VCaP (cell line): ENCODE measurements around the gene IDI2.

Source experiments
- H3K27ac ChIP-seq: fragments of 450-650 bp; 2 replicates; pipeline ENCODE4 v1.5.1; 2017
- CTCF ChIP-seq: fragments of 450-650 bp; conservative IDR thresholded peaks from 2 replicates; pipeline ENCODE4 v1.5.1; 2017; ENCODE audit warnings: mild to moderate bottlenecking, moderate library complexity

The IDI2 gene

GRCh38 chr10:978826-979421, 46.7 kb downstream of the IDI2 start:
- no peak for TF ChIP-seq CTCF
- H3K27ac ChIP-seq: no peak overlapping the region

GRCh38 chr10:976316-976715, 49.3 kb downstream of the IDI2 start:
- no peak overlapping the region for H3K27ac ChIP-seq
- no peak for TF ChIP-seq CTCF

- TF ChIP-seq CTCF: no peak
- no peak overlapping the region for H3K27ac ChIP-seq
Observed at GRCh38 chr10:974785-975074, 50.9 kb downstream of the IDI2 start.

GRCh38 chr10:974038-974784, 51.4 kb downstream of the IDI2 start:
- no peak overlapping the region for H3K27ac ChIP-seq
- TF ChIP-seq CTCF: no peak

GRCh38 chr10:972763-973162, 52.9 kb downstream of the IDI2 start:
- TF ChIP-seq CTCF: no peak
- no peak overlapping the region for H3K27ac ChIP-seq

- TF ChIP-seq CTCF: no peak
- peak overlapping the region; percentile 60 for H3K27ac ChIP-seq
Observed at GRCh38 chr10:971613-972012, 54.0 kb downstream of the IDI2 start.

- TF ChIP-seq CTCF: no peak
- H3K27ac ChIP-seq: peak overlapping the region; percentile 60
Observed at GRCh38 chr10:971150-971542, 54.5 kb downstream of the IDI2 start.
